Bone marrow (tissue), 2 donors: ENCODE measurements around the gene C16orf95.

ENCODE experiments used
- DNase-seq, 2 donors: peaks; one replicate each; lab custom pipeline; 2025; lab: John Stamatoyannopoulos, UW

The C16orf95 gene

GRCh38 chr16:87332150-87332549 lies 15.0 kb upstream of the C16orf95 start:
- DNase-seq, result no peak

GRCh38 chr16:87331241-87331801 lies 14.1 kb upstream of the C16orf95 start:
- no peak for DNase-seq

GRCh38 chr16:87330646-87331045 lies 13.5 kb upstream of the C16orf95 start:
- no peak for DNase-seq

- no peak for DNase-seq
These were observed 13.0 kb upstream of the C16orf95 start for GRCh38 chr16:87330257-87330624.

- DNase-seq, result no peak
These were observed 12.5 kb upstream of the C16orf95 start for GRCh38 chr16:87329436-87330256.

GRCh38 chr16:87328846-87329245 lies 11.7 kb upstream of the C16orf95 start:
- DNase-seq, result no peak

- no peak for DNase-seq
These were observed 10.8 kb upstream of the C16orf95 start for GRCh38 chr16:87327798-87328495.

GRCh38 chr16:87326151-87326571 lies 9.0 kb upstream of the C16orf95 start:
- DNase-seq, result no peak

GRCh38 chr16:87325423-87325858 lies 8.2 kb upstream of the C16orf95 start:
- no peak for DNase-seq

GRCh38 chr16:87324411-87325275 lies 7.5 kb upstream of the C16orf95 start:
- DNase-seq, result no peak

GRCh38 chr16:87323727-87324410 lies 6.7 kb upstream of the C16orf95 start:
- DNase-seq, result no peak

GRCh38 chr16:87322833-87323726 lies 5.9 kb upstream of the C16orf95 start:
- no peak for DNase-seq

GRCh38 chr16:87322360-87322759 lies 5.2 kb upstream of the C16orf95 start:
- no peak for DNase-seq

- no peak for DNase-seq
These were observed 4.3 kb upstream of the C16orf95 start for GRCh38 chr16:87321336-87322107.

- DNase-seq, result no peak
These were observed 3.5 kb upstream of the C16orf95 start for GRCh38 chr16:87320510-87321227.

- DNase-seq, result no peak
These were observed 2.9 kb upstream of the C16orf95 start for GRCh38 chr16:87319997-87320491.

GRCh38 chr16:87319011-87319410 lies 1.8 kb upstream of the C16orf95 start:
- DNase-seq, result no peak

GRCh38 chr16:87317750-87318644 lies 805 bp upstream of the C16orf95 start:
- no peak for DNase-seq
